ENCODE results near the gene PHF1. TPM values are rescaled to one million over a fixed set of nuclear protein-coding genes. Genes with fewer than 3 reads are reported as not detected.

PHF1 gene
- total and polyA plus RNA-seq, 8 donors = 28.5 to 192 (median 56.0) TPM

GRCh38 chr6:33428224-33428965 is 17.6 kb downstream of the PHF1 start:
- peaks cover 0 to 8% (median 0%) of the 10 kb centered on the region in 3 donors for H3K4me1 ChIP-seq

GRCh38 chr6:33428966-33429749 is 18.3 kb downstream of the PHF1 start:
- DNase-seq (no peak), FAIRE-seq (no peak), ATAC-seq (no peak)
- H3K27ac ChIP-seq = no peak overlapping the region
- peaks cover 0 to 8% (median 0%) of the 10 kb centered on the region in 3 donors for H3K4me1 ChIP-seq
- 81 to 89% methylated on average over 5 of the region's 5 CpGs for WGBS, 2 donors
- H3K36me3 ChIP-seq = no peaks in the 10 kb centered on the region
- TF ChIP-seq CTCF (IDR thresholded peaks at IDR 0.05) = no peak
- H3K27me3 ChIP-seq = no peaks in the 10 kb centered on the region
- H3K4me3 ChIP-seq = no peak overlapping the region
- intact Hi-C loops (cut with DNase I) = no loop called here
- no peaks in the 10 kb centered on the region for H3K9me3 ChIP-seq

More at GRCh38 chr6:33428224-33428965, 17.6 kb downstream of the PHF1 start:
- H3K36me3 ChIP-seq = no peaks in the 10 kb centered on the region
- DNase-seq (peak in 2 of 6 donors; percentile 35 to 76), FAIRE-seq (no peak), ATAC-seq (peak in 1 of 4 donors; percentile 17)
- no peak for TF ChIP-seq CTCF (IDR thresholded peaks at IDR 0.05)
- no peak overlapping the region for H3K27ac ChIP-seq
- no peaks in the 10 kb centered on the region for H3K9me3 ChIP-seq
- intact Hi-C loops (cut with DNase I) = no loop called here
- no peaks in the 10 kb centered on the region for H3K27me3 ChIP-seq
- H3K4me3 ChIP-seq = peak overlapping the region in 3 of 4 donors; percentile 27 to 52 (median 51)
- 4 to 8% methylated on average over 21 to 33 of the region's 33 CpGs for WGBS, 2 donors

GRCh38 chr6:33429750-33430052 is 18.9 kb downstream of the PHF1 start:
- WGBS, 2 donors = 73 to 75% methylated on average over 2 of the region's 2 CpGs
- no peak for DNase-seq
- FAIRE-seq = no peak
- H3K27ac ChIP-seq = no peak overlapping the region
- intact Hi-C loops (cut with DNase I) = no loop called here
- H3K9me3 ChIP-seq = no peaks in the 10 kb centered on the region
- no peaks in the 10 kb centered on the region for H3K36me3 ChIP-seq
- H3K4me3 ChIP-seq = no peak overlapping the region
- peaks cover 0 to 6% (median 0%) of the 10 kb centered on the region in 3 donors for H3K4me1 ChIP-seq
- H3K27me3 ChIP-seq = no peaks in the 10 kb centered on the region
- ATAC-seq = no peak
- TF ChIP-seq CTCF (IDR thresholded peaks at IDR 0.05) = no peak

GRCh38 chr6:33430334-33430733 is 19.5 kb downstream of the PHF1 start:
- no peak for ATAC-seq
- intact Hi-C loops (cut with DNase I) = no loop called here
- TF ChIP-seq CTCF (IDR thresholded peaks at IDR 0.05) = no peak
- Histone ChIP-seq H3K36me3 (no peaks in the 10 kb centered on the region), H3K9me3 (no peaks in the 10 kb centered on the region), H3K27me3 (no peaks in the 10 kb centered on the region), H3K4me3 (no peak overlapping the region), H3K27ac (no peak overlapping the region), H3K4me1 (peaks cover 0 to 4% (median 0%) of the 10 kb centered on the region in 3 donors)
- WGBS, 2 donors = 60 to 64% methylated on average over 2 of the region's 2 CpGs
- FAIRE-seq = no peak
- DNase-seq = no peak
